Stimulated activated CD4-positive, alpha-beta T cell treated with anti-CD3 and anti-CD28 coated beads, Interleukin-1b, Interleukin-23, amount 100 ng/mL, for 48 hours (primary cell): Measurements from ENCODE around the gene LOC128125822.

Experiments
- DNase-seq: peaks from one replicate; pipeline ENCODE4 v3.0.0-alpha.2; 2020

The LOC128125822 gene

GRCh38 chr6:63558278-63558677, 14.0 kb upstream of the LOC128125822 start:
- no peak for DNase-seq

DNA sequence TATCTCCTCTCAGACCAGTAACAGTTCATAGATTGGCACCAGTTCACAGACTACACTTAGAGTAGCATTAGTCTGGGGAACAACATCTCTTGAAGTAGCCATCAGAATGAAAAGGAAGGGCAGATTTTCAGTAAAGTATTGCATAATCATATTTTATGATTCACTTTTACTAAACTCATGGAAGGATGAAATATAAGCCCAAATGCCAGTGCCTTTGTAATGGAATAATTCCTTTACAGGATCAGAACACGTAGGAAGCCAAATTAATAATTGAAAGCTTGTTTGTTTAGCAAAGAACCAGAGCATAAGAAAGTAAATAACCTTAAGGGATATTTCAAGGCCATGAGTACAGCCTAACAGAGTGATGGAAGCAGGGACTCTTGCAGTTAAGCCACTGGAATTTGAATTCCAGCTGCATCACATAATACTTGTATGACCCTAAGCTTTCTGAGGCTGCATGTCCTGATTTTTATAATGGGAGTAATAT, 11.4 kb upstream of the LOC128125822 start:
- no peak for DNase-seq

GRCh38 chr6:63561288-63561687, 11.0 kb upstream of the LOC128125822 start:
- DNase-seq, result no peak

DNA sequence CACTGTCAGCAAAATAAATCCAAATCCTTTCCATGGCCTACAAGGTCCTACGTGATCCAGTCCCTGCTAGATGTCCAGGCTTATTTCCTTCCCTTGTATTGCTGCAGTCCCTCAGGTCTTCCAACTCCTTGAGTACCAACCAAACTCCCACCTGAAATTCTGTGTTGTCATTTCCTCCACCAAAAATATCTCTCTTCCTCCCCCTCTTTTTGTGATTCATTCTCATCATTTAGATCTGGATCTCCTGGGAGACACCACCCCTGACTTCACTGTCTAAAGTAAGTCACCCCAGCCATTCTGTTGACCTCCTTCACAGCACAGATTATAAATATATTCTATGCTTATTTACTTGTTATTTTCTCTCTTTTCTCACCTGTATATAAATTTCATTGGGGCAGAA, 9.0 kb upstream of the LOC128125822 start:
- no peak for DNase-seq

DNA sequence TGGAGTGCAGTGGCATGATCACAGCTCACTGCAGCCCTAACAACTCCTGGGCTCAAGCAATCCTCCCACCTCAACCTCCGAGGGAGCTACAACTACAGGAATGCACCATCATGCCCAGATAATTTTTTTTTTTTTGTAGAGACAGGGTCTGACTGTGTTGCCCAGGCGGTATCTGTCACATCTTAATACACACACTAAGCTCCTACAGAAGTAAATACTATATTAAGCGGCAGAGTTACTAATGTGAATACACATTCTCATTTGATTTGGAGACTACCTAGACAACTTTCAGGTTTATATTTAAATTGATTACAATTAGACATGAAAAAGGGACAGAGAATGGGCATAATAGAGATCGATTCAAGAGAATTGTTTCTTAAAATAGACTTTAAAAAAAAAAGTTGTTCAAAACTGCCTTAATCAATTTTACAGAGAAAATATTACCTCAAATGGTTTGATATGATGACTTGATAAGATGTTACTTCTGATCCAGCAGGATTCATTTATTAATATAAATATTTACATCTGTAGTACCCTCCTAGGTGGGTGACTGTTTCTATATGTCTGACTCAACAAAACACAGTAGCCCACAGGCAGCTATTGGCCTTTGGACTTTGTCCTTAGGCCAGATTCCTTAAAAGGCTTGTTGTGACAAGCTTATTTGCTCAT, 7.1 kb upstream of the LOC128125822 start:
- no peak for DNase-seq

GRCh38 chr6:63565727-63566596, 6.3 kb upstream of the LOC128125822 start:
- no peak for DNase-seq

DNA sequence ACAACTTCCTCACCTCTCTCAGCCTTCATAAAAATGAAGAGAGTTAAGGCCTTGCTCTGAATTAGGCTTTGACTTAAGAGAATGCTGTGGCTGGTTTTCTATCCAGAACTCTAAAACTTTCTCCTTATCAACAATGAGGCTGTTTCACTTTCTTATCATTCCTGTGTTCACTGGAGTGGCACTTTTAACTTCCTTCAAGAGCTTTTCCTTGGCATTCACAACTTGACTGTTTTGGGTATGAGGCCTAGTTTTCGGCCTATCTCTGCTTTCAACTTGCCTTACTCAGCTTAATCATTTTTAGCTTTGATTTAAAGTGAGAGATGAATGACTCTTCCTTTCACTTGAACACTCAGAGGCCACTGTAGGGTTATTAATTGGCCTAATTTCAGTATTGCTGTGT, 4.3 kb upstream of the LOC128125822 start:
- DNase-seq, result no peak

DNA sequence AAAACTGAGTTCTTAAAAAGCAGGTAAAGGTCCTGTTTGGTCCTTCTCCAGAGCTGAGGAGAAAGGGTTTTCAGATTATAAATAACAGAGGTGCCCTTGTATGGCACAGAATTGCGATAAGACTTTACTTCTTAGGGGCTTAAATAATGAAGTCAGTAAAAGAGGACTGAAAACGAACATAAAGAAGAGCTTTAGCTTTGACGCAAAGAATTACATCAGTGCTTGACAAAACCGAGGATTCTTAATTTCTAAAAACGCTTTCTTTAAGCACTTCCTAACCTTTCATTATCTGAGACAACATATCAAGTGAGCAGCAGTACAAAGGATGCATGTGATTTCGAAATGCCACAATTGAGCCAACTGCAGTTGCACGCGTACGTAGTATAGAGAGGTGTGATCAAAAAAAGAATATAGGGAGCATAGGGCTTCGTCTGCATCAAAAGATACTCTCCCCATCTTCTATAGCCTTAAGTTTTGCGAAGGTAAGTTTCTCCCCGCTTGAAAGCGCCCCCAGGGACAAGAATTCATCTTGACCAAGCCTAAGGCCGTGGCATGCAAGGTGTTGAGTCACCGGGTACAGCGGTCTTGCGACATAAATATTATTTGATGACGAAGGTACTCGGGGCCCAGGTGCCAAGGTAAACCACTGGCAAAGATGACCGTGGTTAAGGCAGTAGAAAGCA, 778 bp upstream of the LOC128125822 start:
- DNase-seq, result peak; percentile 56

DNA sequence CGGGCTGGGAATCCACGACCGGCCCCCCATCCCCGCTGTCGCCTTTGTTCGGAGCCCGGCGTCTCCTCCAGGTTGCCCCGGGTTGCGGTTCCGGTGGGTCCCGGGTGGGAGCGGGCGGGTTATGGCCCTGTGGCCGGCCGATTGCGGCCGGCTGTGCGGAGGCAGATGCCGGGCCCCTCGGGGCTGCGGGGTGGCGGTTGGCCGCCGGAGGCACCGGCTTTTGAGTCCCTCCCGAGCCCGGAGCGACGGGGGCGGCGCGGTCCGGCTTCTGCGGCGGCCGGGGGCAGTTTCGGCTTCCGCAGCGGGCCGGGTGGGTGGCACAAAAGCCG, 431 bp downstream of the LOC128125822 start:
- no peak for DNase-seq

DNA sequence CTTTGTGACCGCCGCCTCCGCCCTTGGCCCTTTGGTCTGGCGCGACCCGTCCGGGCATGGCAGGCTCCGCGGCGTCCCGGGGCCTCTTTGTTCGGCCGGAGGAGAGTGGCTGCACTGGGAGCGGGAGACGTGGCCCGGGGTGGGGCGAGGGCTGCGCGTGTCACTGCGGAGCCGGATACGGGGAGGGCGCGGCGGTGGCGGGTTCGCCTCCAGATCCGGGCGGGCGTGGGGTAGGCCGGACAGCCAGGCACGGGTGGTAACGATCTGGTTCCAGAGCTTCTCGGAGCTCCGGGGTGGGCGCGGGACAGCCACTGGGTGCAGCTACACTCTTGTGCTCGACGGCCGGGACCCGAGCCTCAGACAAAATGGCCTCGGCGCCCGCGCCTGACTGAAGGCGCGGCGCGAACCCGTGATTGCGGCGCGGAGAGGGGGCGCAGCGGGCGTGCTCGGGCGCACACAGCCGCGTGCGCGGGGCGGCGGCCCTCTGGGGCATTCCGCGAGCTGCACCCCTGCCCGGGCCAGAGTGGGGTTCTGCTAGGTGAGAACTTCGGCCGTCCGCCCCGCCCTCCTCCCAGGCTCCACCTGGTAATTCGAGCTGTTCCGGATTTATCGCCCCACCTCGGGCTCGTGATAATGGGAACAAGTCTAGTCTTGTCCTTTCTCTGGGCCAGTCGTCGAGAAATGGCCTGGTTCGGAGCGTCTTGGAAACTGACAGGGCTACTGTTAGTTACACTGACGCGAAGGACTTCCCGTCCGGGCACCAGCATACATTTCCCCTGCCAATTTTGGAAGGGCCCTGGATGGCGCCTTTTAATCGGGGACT, 1.0 kb downstream of the LOC128125822 start:
- peak; percentile 65 for DNase-seq

GRCh38 chr6:63573899-63574553, 1.7 kb downstream of the LOC128125822 start:
- DNase-seq, result peak; percentile 14

- no peak for DNase-seq
These were observed 2.2 kb downstream of the LOC128125822 start for GRCh38 chr6:63574554-63574900.

DNA sequence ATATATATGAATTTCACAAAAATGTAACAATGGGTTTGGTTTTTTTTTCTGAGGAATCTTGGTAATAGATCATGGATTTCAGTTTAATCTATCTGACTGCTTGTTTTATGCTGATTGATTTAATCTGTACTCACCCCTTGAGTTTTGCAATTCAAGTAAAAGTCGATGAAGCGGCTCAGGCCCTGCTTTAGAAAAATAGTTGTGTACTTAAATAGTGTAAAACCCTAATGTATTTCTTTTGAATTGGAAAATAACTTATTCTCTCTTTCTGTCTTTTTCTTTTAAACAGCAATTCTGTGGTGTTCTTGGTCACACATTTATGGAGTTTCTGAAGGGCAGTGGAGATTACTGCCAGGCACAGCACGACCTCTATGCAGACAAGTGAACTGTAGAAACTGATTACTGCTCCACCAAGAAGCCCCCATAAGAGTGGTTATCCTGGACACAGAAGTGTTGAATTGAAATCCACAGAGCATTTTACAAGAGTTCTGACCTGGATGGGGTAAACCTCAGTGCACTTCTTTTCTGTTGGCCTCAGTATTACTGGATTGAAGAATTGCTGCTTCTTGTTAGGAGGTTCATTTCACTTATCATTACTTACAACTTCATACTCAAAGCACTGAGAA, 4.0 kb downstream of the LOC128125822 start:
- no peak for DNase-seq

DNA sequence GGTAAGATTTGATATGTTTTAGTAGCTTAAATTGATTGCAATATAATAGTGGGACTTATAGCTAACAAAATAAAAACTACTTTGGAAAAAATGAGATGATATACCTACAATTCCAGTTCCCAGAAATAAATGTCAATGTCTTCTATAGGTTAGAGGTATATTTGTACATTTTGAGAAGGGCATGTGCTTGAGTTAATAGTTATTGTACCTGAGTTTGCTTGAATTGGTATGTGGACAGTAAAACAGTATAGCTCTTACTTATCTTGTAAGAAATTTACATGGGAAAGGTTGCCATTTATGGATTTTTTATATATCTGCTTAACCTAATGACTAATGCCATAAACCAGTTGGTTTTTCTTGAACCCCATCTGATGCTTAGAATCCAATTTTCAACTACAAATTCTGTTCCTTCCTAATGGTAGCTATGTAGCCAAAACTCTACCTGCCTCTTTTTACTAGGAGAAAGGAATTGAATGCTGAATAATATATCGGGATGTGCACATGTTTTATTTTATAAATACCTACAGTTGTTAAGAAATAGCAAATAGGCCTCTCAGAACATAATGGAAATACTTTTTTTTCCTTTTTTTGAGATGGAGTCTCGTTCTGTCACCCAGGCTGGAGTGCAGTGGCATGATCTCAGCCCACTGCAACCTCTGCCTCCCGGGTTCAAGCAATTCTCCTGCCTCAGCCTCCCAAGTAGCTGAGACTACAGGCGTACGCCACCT, 4.9 kb downstream of the LOC128125822 start:
- DNase-seq, result no peak

DNA sequence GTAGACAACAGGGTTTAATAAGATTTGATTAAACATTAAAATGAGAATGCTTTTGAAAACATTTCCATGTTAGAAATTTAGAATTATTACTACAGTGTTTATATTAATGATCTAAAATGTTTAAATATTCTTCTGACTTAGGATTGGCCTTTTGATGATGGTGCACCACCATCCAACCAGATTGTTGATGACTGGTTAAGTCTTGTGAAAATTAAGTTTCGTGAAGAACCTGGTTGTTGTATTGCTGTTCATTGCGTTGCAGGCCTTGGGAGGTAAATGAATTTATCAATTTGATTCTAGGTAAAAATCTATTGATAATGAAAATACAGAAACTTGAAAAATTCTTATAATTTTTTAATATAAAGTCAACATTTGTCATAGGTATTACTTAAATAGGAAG, 6.5 kb downstream of the LOC128125822 start:
- no peak for DNase-seq

DNA sequence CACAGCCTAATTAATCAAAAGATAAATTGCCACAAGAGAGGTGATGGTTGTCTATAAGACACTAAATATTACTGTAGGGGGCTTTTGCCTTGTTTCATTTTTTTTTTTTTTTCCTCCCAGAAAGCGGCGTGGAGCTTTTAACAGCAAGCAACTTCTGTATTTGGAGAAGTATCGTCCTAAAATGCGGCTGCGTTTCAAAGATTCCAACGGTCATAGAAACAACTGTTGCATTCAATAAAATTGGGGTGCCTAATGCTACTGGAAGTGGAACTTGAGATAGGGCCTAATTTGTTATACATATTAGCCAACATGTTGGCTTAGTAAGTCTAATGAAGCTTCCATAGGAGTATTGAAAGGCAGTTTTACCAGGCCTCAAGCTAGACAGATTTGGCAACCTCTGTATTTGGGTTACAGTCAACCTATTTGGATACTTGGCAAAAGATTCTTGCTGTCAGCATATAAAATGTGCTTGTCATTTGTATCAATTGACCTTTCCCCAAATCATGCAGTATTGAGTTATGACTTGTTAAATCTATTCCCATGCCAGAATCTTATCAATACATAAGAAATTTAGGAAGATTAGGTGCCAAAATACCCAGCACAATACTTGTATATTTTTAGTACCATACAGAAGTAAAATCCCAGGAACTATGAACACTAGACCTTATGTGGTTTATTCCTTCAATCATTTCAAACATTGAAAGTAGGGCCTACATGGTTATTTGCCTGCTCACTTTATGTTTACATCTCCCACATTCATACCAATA, 7.8 kb downstream of the LOC128125822 start:
- DNase-seq, result no peak

GRCh38 chr6:63580704-63580961, 8.4 kb downstream of the LOC128125822 start:
- DNase-seq, result no peak

GRCh38 chr6:63581355-63582013, 9.2 kb downstream of the LOC128125822 start:
- DNase-seq, result no peak

GRCh38 chr6:63582579-63583231, 10.4 kb downstream of the LOC128125822 start:
- no peak for DNase-seq

- DNase-seq, result no peak
These were observed 11.8 kb downstream of the LOC128125822 start for GRCh38 chr6:63584125-63584514.
